Liver (tissue), 9 donors: ENCODE measurements around the gene CD40. TPM values are rescaled to one million over a fixed set of nuclear protein-coding genes. Genes with fewer than 3 reads are reported as not detected.

Experiments used
- DNase-seq: peaks from one replicate; pipeline ENCODE4 v3.0.0-alpha.2; 2017; ENCODE audit warnings: low spot score
- H3K27ac ChIP-seq, 2 donors: one replicate each; pipeline ENCODE4 v1.7.0; 2013; ENCODE audit warnings: inconsistent platforms in 2 of 2, low read length in 2 of 2, control low read depth in 1 of 2, low read depth in 1 of 2, mild to moderate bottlenecking in 1 of 2
- H3K27me3 ChIP-seq, 4 donors: one replicate each; pipeline versions ENCODE4 v1.6.1 to v1.7.0; 2013; ENCODE audit warnings: low read length in 3 of 4, inconsistent platforms in 1 of 4, mild to moderate bottlenecking in 1 of 4, moderate library complexity in 1 of 4; ENCODE audit not compliant: control insufficient read depth in 4 of 4, insufficient read depth in 4 of 4
- H3K36me3 ChIP-seq, 4 donors: one replicate each; pipeline versions ENCODE4 v1.6.1 to v1.7.0; 2013; ENCODE audit warnings: low read length in 3 of 4, mild to moderate bottlenecking in 3 of 4, low read depth in 1 of 4, moderate library complexity in 1 of 4; ENCODE audit not compliant: control insufficient read depth in 4 of 4, insufficient read depth in 3 of 4
- H3K4me1 ChIP-seq, 4 donors: one replicate each; pipeline versions ENCODE4 v1.6.1 to v1.7.0; 2013; ENCODE audit warnings: low read length in 3 of 4, mild to moderate bottlenecking in 3 of 4, moderate library complexity in 1 of 4; ENCODE audit not compliant: control insufficient read depth in 4 of 4, insufficient read depth in 4 of 4
- H3K4me3 ChIP-seq, 3 donors: one replicate each; pipeline versions ENCODE4 v1.6.1 to v1.7.0; 2013; ENCODE audit warnings: low read length in 3 of 3, control low read depth in 1 of 3, low read depth in 1 of 3, mild to moderate bottlenecking in 1 of 3
- H3K9ac ChIP-seq, 2 donors: one replicate each; pipeline ENCODE4 v1.7.0; 2013; ENCODE audit warnings: low read length in 2 of 2, mild to moderate bottlenecking in 2 of 2, moderate library complexity in 2 of 2, control low read depth in 1 of 2, low read depth in 1 of 2
- H3K9me3 ChIP-seq, 4 donors: one replicate each; pipeline versions ENCODE4 v1.6.1 to v1.7.0; 2013; ENCODE audit warnings: low read length in 3 of 4; ENCODE audit not compliant: control insufficient read depth in 4 of 4
- ATF3 ChIP-seq: IDR thresholded peaks from 2 replicates; pipeline ENCODE4 v1.6.1; 2016; ENCODE audit warnings: antibody characterized with exemption
- CTCF ChIP-seq: fragments of 150-350 bp; IDR thresholded peaks from 2 replicates; pipeline ENCODE4 v1.5.1; 2017; ENCODE audit warnings: improper control_type of control experiment, low read depth, low read length; ENCODE audit not compliant: missing input control
- EGR1 ChIP-seq, 2 donors: IDR thresholded peaks; 2 replicates each; pipeline ENCODE4 v1.6.1; 2016 to 2018; ENCODE audit warnings: antibody characterized with exemption in 2 of 2, low read depth in 2 of 2
- FOXA1 ChIP-seq: IDR thresholded peaks from 2 replicates; pipeline ENCODE4 v1.6.1; 2016; ENCODE audit warnings: antibody characterized with exemption
- FOXA2 ChIP-seq: IDR thresholded peaks from 2 replicates; pipeline ENCODE4 v1.6.1; 2016; ENCODE audit warnings: antibody characterized with exemption
- GABPA ChIP-seq, 2 donors: IDR thresholded peaks in 1 of 2; conservative IDR thresholded peaks in 1 of 2; 2 replicates each; pipeline ENCODE4 v1.6.1; 2016; ENCODE audit warnings: antibody characterized with exemption in 2 of 2, mild to moderate bottlenecking in 1 of 2, moderate library complexity in 1 of 2
- HNF4A ChIP-seq, 2 donors: conservative IDR thresholded peaks; 2 replicates each; pipeline ENCODE4 v1.6.1; 2016; ENCODE audit warnings: antibody characterized with exemption in 2 of 2, mild to moderate bottlenecking in 2 of 2
- HNF4G ChIP-seq: IDR thresholded peaks from 2 replicates; pipeline ENCODE4 v1.6.1; 2016; ENCODE audit warnings: antibody characterized with exemption
- JUND ChIP-seq, 2 donors: IDR thresholded peaks; 2 replicates each; pipeline ENCODE4 v1.6.1; 2016; ENCODE audit warnings: antibody characterized with exemption in 2 of 2
- NR2F2 ChIP-seq: IDR thresholded peaks from 2 replicates; pipeline ENCODE4 v1.6.1; 2016; ENCODE audit warnings: antibody characterized with exemption
- RAD21 ChIP-seq, 2 donors: IDR thresholded peaks; 2 replicates each; pipeline ENCODE4 v1.6.1; 2016; ENCODE audit warnings: antibody characterized with exemption in 2 of 2, mild to moderate bottlenecking in 2 of 2
- REST ChIP-seq: IDR thresholded peaks from 2 replicates; pipeline ENCODE4 v1.6.1; 2016; ENCODE audit warnings: antibody characterized with exemption, mild to moderate bottlenecking
- RXRA ChIP-seq, 2 donors: IDR thresholded peaks; 2 replicates each; pipeline ENCODE4 v1.6.1; 2017 to 2018; ENCODE audit warnings: antibody characterized with exemption in 2 of 2, mild to moderate bottlenecking in 1 of 2
- SP1 ChIP-seq: IDR thresholded peaks from 2 replicates; pipeline ENCODE4 v1.6.1; 2018; ENCODE audit warnings: antibody characterized with exemption, mild to moderate bottlenecking
- TAF1 ChIP-seq: conservative IDR thresholded peaks from 2 replicates; pipeline ENCODE4 v1.6.1; 2016; ENCODE audit warnings: antibody characterized with exemption, mild to moderate bottlenecking
- YY1 ChIP-seq: IDR thresholded peaks from 2 replicates; pipeline ENCODE4 v1.6.1; 2016; ENCODE audit warnings: antibody characterized with exemption, mild to moderate bottlenecking
- WGBS: extraction: QIAGEN DNeasy Blood & Tissue Kit; methylation state at CpG from one replicate; pipeline ENCODE4 v1.1.7; 2013; 5-methylcytosine and 5-hydroxymethylcytosine counted together
- polyA plus RNA-seq, 2 donors: library from polyadenylated mRNA; stranded (reverse) in 1 of 2; unstranded in 1 of 2; fragments of 200-250 nt in 1 of 2; fragments of >200 nt in 1 of 2; fragmentation: Nextera tagmentation in 1 of 2; extraction: Ambion mirVana in 1 of 2; gene quantifications; one replicate each; pipeline versions ENCODE4 v1.2.1 to v1.2.3, GENCODE V29; 2013 to 2015
- total RNA-seq, 2 donors: library from RNA; depleted of rRNA; stranded (reverse); fragments of >200 nt; gene quantifications; one replicate each; pipeline ENCODE4 v1.2.3, GENCODE V29; 2014
- TF ChIP-seq, protein P1 (sequence below): IDR thresholded peaks from 2 replicates; pipeline ENCODE4 v1.6.1; 2016; ENCODE audit warnings: antibody characterized with exemption
- TF ChIP-seq, protein P2 (sequence below): IDR thresholded peaks from 2 replicates; pipeline ENCODE4 v1.6.1; 2016; ENCODE audit warnings: antibody characterized with exemption
- donor health status: healthy.
- donor health status: healthy.
- donor health status: healthy.
- donor health status: healthy.
- donor health status: healthy.

Gene CD40
- total and polyA plus RNA-seq, 4 donors, result 2.2 to 9.4 (median 6.0) TPM

GRCh38 chr20:46133886-46134654 lies 16.0 kb downstream of the CD40 start:
- H3K9ac ChIP-seq, result no peak overlapping the region
- no peaks in the 10 kb centered on the region for H3K9me3 ChIP-seq
- no peak for DNase-seq
- no peaks in the 10 kb centered on the region for H3K4me1 ChIP-seq
- H3K36me3 ChIP-seq, result no peaks in the 10 kb centered on the region
- WGBS, result 76% methylated on average over 11 of the region's 11 CpGs
- TF ChIP-seq FOXA2 (no peak), SP1 (no peak), RXRA (IDR thresholded peaks at IDR 0.05) (no peak), NR2F2 (no peak), YY1 (no peak), CTCF (no peak), GABPA (IDR thresholded peaks at IDR 0.05 in 1 of 2, conservative IDR thresholded peaks at IDR 0.05 in 1 of 2) (no peak), FOXA1 (no peak), HNF4G (no peak), HNF4A (conservative IDR thresholded peaks at IDR 0.05) (no peak), JUND (IDR thresholded peaks at IDR 0.05) (no peak), RAD21 (IDR thresholded peaks at IDR 0.05) (no peak), ATF3 (no peak), TAF1 (no peak), EGR1 (IDR thresholded peaks at IDR 0.05; ENCODE audit: low read depth in 2 of 2) (no peak), REST (no peak)
- TF ChIP-seq, protein P1, sequence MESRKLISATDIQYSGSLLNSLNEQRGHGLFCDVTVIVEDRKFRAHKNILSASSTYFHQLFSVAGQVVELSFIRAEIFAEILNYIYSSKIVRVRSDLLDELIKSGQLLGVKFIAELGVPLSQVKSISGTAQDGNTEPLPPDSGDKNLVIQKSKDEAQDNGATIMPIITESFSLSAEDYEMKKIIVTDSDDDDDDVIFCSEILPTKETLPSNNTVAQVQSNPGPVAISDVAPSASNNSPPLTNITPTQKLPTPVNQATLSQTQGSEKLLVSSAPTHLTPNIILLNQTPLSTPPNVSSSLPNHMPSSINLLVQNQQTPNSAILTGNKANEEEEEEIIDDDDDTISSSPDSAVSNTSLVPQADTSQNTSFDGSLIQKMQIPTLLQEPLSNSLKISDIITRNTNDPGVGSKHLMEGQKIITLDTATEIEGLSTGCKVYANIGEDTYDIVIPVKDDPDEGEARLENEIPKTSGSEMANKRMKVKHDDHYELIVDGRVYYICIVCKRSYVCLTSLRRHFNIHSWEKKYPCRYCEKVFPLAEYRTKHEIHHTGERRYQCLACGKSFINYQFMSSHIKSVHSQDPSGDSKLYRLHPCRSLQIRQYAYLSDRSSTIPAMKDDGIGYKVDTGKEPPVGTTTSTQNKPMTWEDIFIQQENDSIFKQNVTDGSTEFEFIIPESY, result no peak
- TF ChIP-seq, protein P2, sequence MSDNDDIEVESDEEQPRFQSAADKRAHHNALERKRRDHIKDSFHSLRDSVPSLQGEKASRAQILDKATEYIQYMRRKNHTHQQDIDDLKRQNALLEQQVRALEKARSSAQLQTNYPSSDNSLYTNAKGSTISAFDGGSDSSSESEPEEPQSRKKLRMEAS, result no peak
- no peak overlapping the region for H3K4me3 ChIP-seq
- no peak overlapping the region for H3K27ac ChIP-seq
- no peaks in the 10 kb centered on the region for H3K27me3 ChIP-seq
